ENCODE results near the gene BPIFB6.

The BPIFB6 gene

GRCh38 chr20:33059741-33060390 lies 28.4 kb downstream of the BPIFB6 start:
- DNase-seq (ENCODE audit: low read depth in 1 of 2, low spot score in 1 of 2): no peak

GRCh38 chr20:33061658-33062028 lies 30.2 kb downstream of the BPIFB6 start:
- DNase-seq (ENCODE audit: low read depth in 1 of 2, low spot score in 1 of 2): no peak

GRCh38 chr20:33062105-33062824 lies 30.8 kb downstream of the BPIFB6 start:
- DNase-seq (ENCODE audit: low read depth in 1 of 2, low spot score in 1 of 2): no peak

- no peak for DNase-seq (ENCODE audit: low read depth in 1 of 2, low spot score in 1 of 2)
Measured at GRCh38 chr20:33062825-33063149, 31.3 kb downstream of the BPIFB6 start.

GRCh38 chr20:33063271-33063670 lies 31.8 kb downstream of the BPIFB6 start:
- no peak for DNase-seq (ENCODE audit: low read depth in 1 of 2, low spot score in 1 of 2)

- no peak for DNase-seq (ENCODE audit: low read depth in 1 of 2, low spot score in 1 of 2)
Measured at GRCh38 chr20:33064572-33065287, 33.3 kb downstream of the BPIFB6 start.

- DNase-seq (ENCODE audit: low read depth in 1 of 2, low spot score in 1 of 2): no peak
Measured at GRCh38 chr20:33065785-33066184, 34.3 kb downstream of the BPIFB6 start.

- DNase-seq (ENCODE audit: low read depth in 1 of 2, low spot score in 1 of 2): no peak
Measured at GRCh38 chr20:33067806-33068205, 36.4 kb downstream of the BPIFB6 start.

- no peak for DNase-seq (ENCODE audit: low read depth in 1 of 2, low spot score in 1 of 2)
Measured at GRCh38 chr20:33068251-33068939, 36.9 kb downstream of the BPIFB6 start.

GRCh38 chr20:33069673-33070072 lies 38.2 kb downstream of the BPIFB6 start:
- no peak for DNase-seq (ENCODE audit: low read depth in 1 of 2, low spot score in 1 of 2)

GRCh38 chr20:33070111-33071053 lies 38.9 kb downstream of the BPIFB6 start:
- DNase-seq (ENCODE audit: low read depth in 1 of 2, low spot score in 1 of 2): no peak

GRCh38 chr20:33071198-33071597 lies 39.8 kb downstream of the BPIFB6 start:
- DNase-seq (ENCODE audit: low read depth in 1 of 2, low spot score in 1 of 2): no peak

GRCh38 chr20:33072362-33072761 lies 40.9 kb downstream of the BPIFB6 start:
- no peak for DNase-seq (ENCODE audit: low read depth in 1 of 2, low spot score in 1 of 2)

GRCh38 chr20:33072813-33073212 lies 41.4 kb downstream of the BPIFB6 start:
- DNase-seq (ENCODE audit: low read depth in 1 of 2, low spot score in 1 of 2): no peak

GRCh38 chr20:33074675-33075074 lies 43.2 kb downstream of the BPIFB6 start:
- no peak for DNase-seq (ENCODE audit: low read depth in 1 of 2, low spot score in 1 of 2)

GRCh38 chr20:33075281-33075680 lies 43.8 kb downstream of the BPIFB6 start:
- no peak for DNase-seq (ENCODE audit: low read depth in 1 of 2, low spot score in 1 of 2)

GRCh38 chr20:33076662-33077372 lies 45.4 kb downstream of the BPIFB6 start:
- no peak for DNase-seq (ENCODE audit: low read depth in 1 of 2, low spot score in 1 of 2)

GRCh38 chr20:33079259-33079658 lies 47.8 kb downstream of the BPIFB6 start, which contains the start of gene BPIFB4:
BPIFB4 (plus strand) TSS chr20:33079643; CDS start chr20:33081527, 1,884 bp downstream.
- DNase-seq (ENCODE audit: low read depth in 1 of 2, low spot score in 1 of 2): no peak

GRCh38 chr20:33081411-33082154 lies 50.1 kb downstream of the BPIFB6 start:
- no peak for DNase-seq (ENCODE audit: low read depth in 1 of 2, low spot score in 1 of 2)
